ENCODE measurements around the gene CBLB. TPM values are rescaled to one million over a fixed set of nuclear protein-coding genes. Genes with fewer than 3 reads are reported as not detected.
A peak's percentile ranks its signal among the peaks of the same experiment; 100 is the strongest.

Gene CBLB
- total and polyA plus RNA-seq, 9 of the 15 experiments (the other 6 are each of a cell fraction or from before 2014, with no cell fraction given) = 1.8 to 8.1 (median 5.3) TPM

GRCh38 chr3:105899516-105899915 lies 30.7 kb upstream of the CBLB start:
- no TSS peak for BruUV-seq (replicated peaks)
- H3K9me3 ChIP-seq (replicated peaks; ENCODE audit: control insufficient read depth, insufficient read depth, low read depth, low read length) = no peaks in the 10 kb centered on the region
- no peaks in the 10 kb centered on the region for H3K79me2 ChIP-seq (ENCODE audit: control insufficient read depth, insufficient read depth, low read length)
- FAIRE-seq (no peak), ATAC-seq (no peak), DNase-seq (ENCODE audit: extremely low read depth in 1 of 4, low spot score in 3 of 4) (no peak)
- H3K36me3 ChIP-seq (ENCODE audit: control insufficient read depth, insufficient read depth, low read length) = no peaks in the 10 kb centered on the region
- ChIA-PET CTCF (ENCODE audit: low intra/inter-chr PET ratio) (no interaction called here), POLR2A (no interaction called here)
- no peaks in the 10 kb centered on the region for H3K4me1 ChIP-seq (replicated peaks in 1 of 2; ENCODE audit: control insufficient read depth in 2 of 2, insufficient read depth in 2 of 2, low read length in 2 of 2)
- H3K4me3 ChIP-seq = no peak overlapping the region
- no peaks in the 10 kb centered on the region for H4K20me1 ChIP-seq (replicated peaks; ENCODE audit: control insufficient read depth, insufficient read depth, low read length)
- H2AFZ ChIP-seq (ENCODE audit: low read depth, low read length) = peak overlapping the region; percentile 55
- no peak for TF ChIP-seq CEBPG (CRISPR knock-in tag; IDR thresholded peaks at IDR 0.05)
- TF ChIP-seq CEBPG (tag; conservative IDR thresholded peaks at IDR 0.05 in 1 of 2, IDR thresholded peaks at IDR 0.05 in 1 of 2) = peak; percentile 83 to 87
- 0 out of 2 replicates have a peak, but pooled peaks have one; percentile 10 for TF ChIP-seq MAFG (tag; conservative IDR thresholded peaks at IDR 0.05)
- TF ChIP-seq TRIM24 (IDR thresholded peaks at IDR 0.05) = peak; percentile 47 to 53; a peak in 2 of 4 replicates
- peak; percentile 43; the same call in 1 of the 2 replicates for TF ChIP-seq CEBPB (tag; IDR thresholded peaks at IDR 0.05)
- no peak for TF ChIP-seq ZNF699 (CRISPR knock-in tag; IDR thresholded peaks at IDR 0.05; ENCODE audit: insufficient replicate concordance)
- TF ChIP-seq ZNF436 (CRISPR knock-in tag; IDR thresholded peaks at IDR 0.05) = no peak
- in situ Hi-C loops (cut with MboI) (no loop called here), intact Hi-C loops (cut with micrococcal nuclease) (no loop called here)
- no peaks in the 10 kb centered on the region for H3K9me1 ChIP-seq (ENCODE audit: control insufficient read depth, insufficient read depth, low read length)
- H3K9ac ChIP-seq (ENCODE audit: insufficient read depth in 1 of 2, low read depth in 2 of 2, low read length in 2 of 2) = no peak overlapping the region
- H3K27ac ChIP-seq (ENCODE audit: extremely low read depth, low read depth, low read length) = no peak overlapping the region
- WGBS (ENCODE audit: insufficient coverage, low coverage, missing lambda C conversion rate) = 0% methylated on average over 2 of the region's 2 CpGs
- no peak overlapping the region for H3K4me2 ChIP-seq (ENCODE audit: insufficient read depth, low read length)
- no peaks in the 10 kb centered on the region for H3K27me3 ChIP-seq (ENCODE audit: control insufficient read depth in 2 of 2, insufficient read depth in 2 of 2, low read length in 2 of 2)

GRCh38 chr3:105891101-105891500 lies 22.3 kb upstream of the CBLB start:
- no peak overlapping the region for H3K4me2 ChIP-seq (ENCODE audit: insufficient read depth, low read length)
- BruUV-seq (replicated peaks) = no TSS peak
- no peak overlapping the region for H2AFZ ChIP-seq (ENCODE audit: low read depth, low read length)
- H3K9me3 ChIP-seq (replicated peaks; ENCODE audit: control insufficient read depth, insufficient read depth, low read depth, low read length) = no peaks in the 10 kb centered on the region
- intact Hi-C loops (cut with micrococcal nuclease) (no loop called here), in situ Hi-C loops (cut with MboI) (no loop called here)
- no peaks in the 10 kb centered on the region for H3K79me2 ChIP-seq (ENCODE audit: control insufficient read depth, insufficient read depth, low read length)
- H3K36me3 ChIP-seq (ENCODE audit: control insufficient read depth, insufficient read depth, low read length) = no peaks in the 10 kb centered on the region
- H3K9me1 ChIP-seq (ENCODE audit: control insufficient read depth, insufficient read depth, low read length) = no peaks in the 10 kb centered on the region
- no peaks in the 10 kb centered on the region for H3K27me3 ChIP-seq (ENCODE audit: control insufficient read depth in 2 of 2, insufficient read depth in 2 of 2, low read length in 2 of 2)
- CTCF ChIA-PET (ENCODE audit: low intra/inter-chr PET ratio) = no interaction called here
- no peaks in the 10 kb centered on the region for H3K4me1 ChIP-seq (replicated peaks in 1 of 2; ENCODE audit: control insufficient read depth in 2 of 2, insufficient read depth in 2 of 2, low read length in 2 of 2)
- ATAC-seq (no peak), DNase-seq (ENCODE audit: extremely low read depth in 1 of 4, low spot score in 3 of 4) (no peak), FAIRE-seq (no peak)
- H4K20me1 ChIP-seq (replicated peaks; ENCODE audit: control insufficient read depth, insufficient read depth, low read length) = no peaks in the 10 kb centered on the region
- H3K4me3 ChIP-seq = no peak overlapping the region
- H3K9ac ChIP-seq (ENCODE audit: insufficient read depth in 1 of 2, low read depth in 2 of 2, low read length in 2 of 2) = no peak overlapping the region
- H3K27ac ChIP-seq (ENCODE audit: extremely low read depth, low read depth, low read length) = no peak overlapping the region
- POLR2A ChIA-PET = no interaction called here
- no CpG with 5 or more reads among the region's 1 CpG for WGBS (ENCODE audit: insufficient coverage, low coverage, missing lambda C conversion rate)
- TF ChIP-seq HMG20A (CRISPR knock-in tag; conservative IDR thresholded peaks at IDR 0.05) = no peak
- no peak for TF ChIP-seq MEIS2 (IDR thresholded peaks at IDR 0.05; ENCODE audit: partially characterized antibody)
- no peak for TF ChIP-seq PRPF4 (IDR thresholded peaks at IDR 0.05; ENCODE audit: insufficient read depth, low read depth, low read length, poor library complexity, severe bottlenecking)
- no peak for TF ChIP-seq ZSCAN29 (IDR thresholded peaks at IDR 0.05)
- no peak for TF ChIP-seq KAT7 (CRISPR knock-in tag; IDR thresholded peaks at IDR 0.05; ENCODE audit: borderline replicate concordance)
- TF ChIP-seq THAP12 (CRISPR knock-in tag; IDR thresholded peaks at IDR 0.05) = no peak

Measured in K562 (cell line).